A549 treated with GW870086 at 1 μM for 4 hours (cell line): ENCODE measurements around the gene ACOT7. TPM values are rescaled to one million over a fixed set of nuclear protein-coding genes. Genes with fewer than 3 reads are reported as not detected.

ENCODE experiments used
- total RNA-seq: library from RNA; stranded (reverse); fragments of 200-300 nt; extraction: Qiagen RNA extraction; gene quantifications from 5 replicates; pipeline ENCODE4 v1.2.3, GENCODE V29; 2022; ENCODE audit warnings: low read depth

ACOT7 gene, protein sequence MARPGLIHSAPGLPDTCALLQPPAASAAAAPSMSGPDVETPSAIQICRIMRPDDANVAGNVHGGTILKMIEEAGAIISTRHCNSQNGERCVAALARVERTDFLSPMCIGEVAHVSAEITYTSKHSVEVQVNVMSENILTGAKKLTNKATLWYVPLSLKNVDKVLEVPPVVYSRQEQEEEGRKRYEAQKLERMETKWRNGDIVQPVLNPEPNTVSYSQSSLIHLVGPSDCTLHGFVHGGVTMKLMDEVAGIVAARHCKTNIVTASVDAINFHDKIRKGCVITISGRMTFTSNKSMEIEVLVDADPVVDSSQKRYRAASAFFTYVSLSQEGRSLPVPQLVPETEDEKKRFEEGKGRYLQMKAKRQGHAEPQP
- 75.8 to 101 TPM (median 95.9 TPM) in 5 replicates for total RNA-seq

GRCh38 chr1:6393400-6394187 lies at the start of gene ACOT7:
Gene ACOT7 (minus strand): TSS chr1:6393767. CDS start chr1:6393399, 368 bp downstream.

GRCh38 chr1:6424619-6425593 lies 31.3 kb upstream of the ACOT7 start, which contains the start of gene ESPN:
Gene ESPN (plus strand): TSS chr1:6424776. CDS start chr1:6424956, 180 bp downstream.

DNA sequence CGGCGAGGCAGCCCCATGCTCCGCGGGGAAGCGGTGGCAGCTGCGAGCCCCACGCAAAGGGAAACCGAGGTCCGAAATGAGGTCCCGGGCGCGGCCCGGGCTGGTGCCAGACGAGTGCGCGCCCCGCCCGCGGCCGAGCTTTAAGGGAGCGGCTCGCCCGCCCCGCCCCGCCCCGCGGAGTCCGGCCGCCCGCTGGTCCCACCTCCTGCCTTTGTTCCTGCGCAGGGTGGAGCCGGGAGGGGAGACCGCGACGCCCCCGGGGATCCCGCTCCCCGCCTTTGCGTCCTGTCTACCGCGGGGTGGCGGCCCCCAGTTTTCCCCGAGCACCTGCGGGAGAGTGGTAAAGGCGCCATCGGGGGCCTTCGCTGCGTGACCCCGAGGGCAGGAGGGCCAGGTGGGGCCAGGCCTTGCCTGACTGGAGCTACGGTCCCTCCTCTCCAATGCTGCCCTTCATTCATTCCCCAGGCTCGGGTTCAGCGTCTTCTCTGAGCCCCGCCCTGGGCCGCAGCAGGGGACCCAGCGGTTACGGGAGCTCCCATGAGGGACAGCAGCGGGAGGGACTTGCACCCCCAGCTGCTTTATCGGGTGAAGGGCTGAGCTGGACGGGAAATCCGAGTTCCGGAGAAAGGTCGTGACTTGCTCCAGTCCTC lies 26.4 kb upstream of the ACOT7 start, which contains the start of gene HES2:
Gene HES2, minus strand, starts transcription at position 116 of the 650 bp plus-strand sequence. Its CDS starts 99 bp downstream, at position 17.

GRCh38 chr1:6260961-6261614 lies 132.5 kb downstream of the ACOT7 start, which contains the start of gene GPR153:
Gene GPR153 (minus strand): TSS chr1:6261098. CDS start chr1:6254905, 6,193 bp downstream.

DNA sequence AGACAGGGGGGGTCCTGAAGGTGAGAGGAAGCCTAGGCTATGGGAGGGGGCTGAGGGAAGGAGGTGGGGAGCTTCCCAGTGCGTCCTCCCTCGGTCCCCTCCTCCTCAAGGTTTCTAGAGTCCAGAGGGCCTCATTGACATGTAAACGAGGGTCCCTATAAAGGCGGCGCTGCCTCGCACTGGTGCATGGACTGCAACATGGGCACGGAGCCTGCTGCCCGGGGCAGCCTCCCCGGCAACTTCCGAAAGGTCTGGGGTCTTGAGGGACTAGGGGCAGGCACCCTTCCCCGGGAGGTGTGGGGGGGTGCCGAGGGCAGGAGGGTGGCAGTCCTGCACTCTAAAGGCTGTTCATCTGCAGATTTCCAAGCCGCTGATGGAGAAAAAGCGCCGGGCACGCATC lies 149.6 kb downstream of the ACOT7 start, which contains the start of gene HES3:
Gene HES3, plus strand, starts transcription at position 187 of the 400 bp plus-strand sequence. Its CDS starts 187 bp downstream, at position 374.

Other genes starting within 250 kb of the ACOT7 start
- gene CHD5, start 213.4 kb downstream of the ACOT7 start, total RNA-seq, result 1.2 to 1.5 TPM (median 1.5 TPM) in 5 replicates
- gene RPL22, start 194.2 kb downstream of the ACOT7 start, total RNA-seq, result 279 to 471 TPM (median 456 TPM) in 5 replicates
- gene RNF207, start 187.6 kb downstream of the ACOT7 start, total RNA-seq, result 6.3 to 15.0 TPM (median 13.4 TPM) in 5 replicates
- gene ICMT, start 157.8 kb downstream of the ACOT7 start, total RNA-seq, result 47.9 to 61.6 TPM (median 56.8 TPM) in 5 replicates
- gene HES3, start 149.6 kb downstream of the ACOT7 start, total RNA-seq, result not detected in 5 replicates
- 1.5 to 2.3 TPM (median 2.0 TPM) in 5 replicates for gene GPR153, start 132.7 kb downstream of the ACOT7 start, total RNA-seq
- gene HES2, start 26.2 kb upstream of the ACOT7 start, total RNA-seq, result 3.3 to 7.2 TPM (median 6.0 TPM) in 5 replicates
- 0.29 to 0.94 TPM (median 0.42 TPM) in 5 replicates for gene ESPN, start 31.0 kb upstream of the ACOT7 start, total RNA-seq
- gene TNFRSF25, start 72.4 kb upstream of the ACOT7 start, total RNA-seq, result 3.3 to 5.0 TPM (median 4.5 TPM) in 5 replicates
- 2.9 to 5.2 TPM (median 3.9 TPM) in 5 replicates for gene PLEKHG5, start 97.9 kb upstream of the ACOT7 start, total RNA-seq
- gene NOL9, start 160.7 kb upstream of the ACOT7 start, total RNA-seq, result 3.5 to 5.2 TPM (median 4.4 TPM) in 5 replicates
- gene TAS1R1, start 161.5 kb upstream of the ACOT7 start, total RNA-seq, result not detected in 5 replicates
- gene ZBTB48, start 186.2 kb upstream of the ACOT7 start, total RNA-seq, result 12.5 to 20.0 TPM (median 16.3 TPM) in 5 replicates
- gene KLHL21, start 209.1 kb upstream of the ACOT7 start, total RNA-seq, result 16.1 to 27.2 TPM (median 22.0 TPM) in 5 replicates
- gene PHF13, start 220.0 kb upstream of the ACOT7 start, total RNA-seq, result 6.7 to 8.9 TPM (median 8.4 TPM) in 5 replicates
- 15.2 to 17.5 TPM (median 16.9 TPM) in 5 replicates for gene THAP3, start 231.1 kb upstream of the ACOT7 start, total RNA-seq